GM12875 (cell line): ENCODE results near the gene ZNF273.

Experiments
- H3K4me3 ChIP-seq: one replicate; pipeline ENCODE4 v1.5.1; 2011; ENCODE audit warnings: low read depth, low read length, control low read depth
- TF ChIP-seq, protein P1 (sequence below): IDR thresholded peaks from 2 replicates; pipeline ENCODE4 v1.5.1; 2011; ENCODE audit warnings: low read depth, mild to moderate bottlenecking, control low read depth, inconsistent platforms, low read length, moderate library complexity, borderline replicate concordance; ENCODE audit not compliant: insufficient read depth

ZNF273 gene

DNA sequence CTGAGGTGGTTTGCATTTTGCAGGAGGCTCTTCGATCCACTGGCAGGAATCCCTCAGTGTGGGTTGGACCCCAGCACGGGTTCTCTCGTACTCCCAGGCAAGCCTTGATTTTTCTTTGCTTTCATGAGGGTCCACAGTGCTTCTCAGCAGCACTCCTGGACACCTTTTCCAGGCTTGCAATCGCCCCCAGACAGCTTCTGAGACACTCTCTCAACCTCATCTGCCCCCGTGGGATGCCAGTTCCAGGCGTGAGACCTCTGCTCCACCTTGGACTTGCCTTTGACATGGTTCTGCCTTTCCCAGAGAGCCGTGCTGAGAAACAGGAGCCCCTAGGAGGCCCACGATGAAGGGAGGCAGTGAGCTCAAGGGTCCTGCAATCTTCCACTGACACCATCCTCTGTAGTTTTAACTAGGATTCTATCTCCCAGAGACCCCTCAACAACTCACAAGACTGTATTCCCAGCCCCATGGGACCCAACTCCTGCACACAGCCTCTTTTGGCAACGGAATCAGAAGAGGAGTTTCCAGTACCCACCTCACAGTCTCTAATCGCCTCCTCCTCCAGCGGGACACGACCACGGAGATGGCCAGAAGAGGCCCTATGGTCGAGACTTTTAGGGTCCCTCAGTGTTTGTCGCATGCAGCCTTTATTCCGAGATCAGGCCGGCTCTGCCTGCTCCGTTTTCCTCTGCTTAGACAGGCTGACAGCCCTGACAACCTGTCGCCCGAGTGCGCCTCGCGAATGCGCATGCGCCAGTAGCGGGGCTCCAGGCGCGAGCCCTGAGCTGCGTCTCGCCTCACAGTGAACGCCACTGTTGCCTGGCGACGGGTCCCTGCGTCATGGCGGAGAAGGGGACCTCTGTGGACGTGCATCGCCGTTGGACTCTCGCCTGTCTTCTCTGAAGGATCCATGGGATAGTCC lies 26.0 kb upstream of the ZNF273 start:
- TF ChIP-seq, protein P1, sequence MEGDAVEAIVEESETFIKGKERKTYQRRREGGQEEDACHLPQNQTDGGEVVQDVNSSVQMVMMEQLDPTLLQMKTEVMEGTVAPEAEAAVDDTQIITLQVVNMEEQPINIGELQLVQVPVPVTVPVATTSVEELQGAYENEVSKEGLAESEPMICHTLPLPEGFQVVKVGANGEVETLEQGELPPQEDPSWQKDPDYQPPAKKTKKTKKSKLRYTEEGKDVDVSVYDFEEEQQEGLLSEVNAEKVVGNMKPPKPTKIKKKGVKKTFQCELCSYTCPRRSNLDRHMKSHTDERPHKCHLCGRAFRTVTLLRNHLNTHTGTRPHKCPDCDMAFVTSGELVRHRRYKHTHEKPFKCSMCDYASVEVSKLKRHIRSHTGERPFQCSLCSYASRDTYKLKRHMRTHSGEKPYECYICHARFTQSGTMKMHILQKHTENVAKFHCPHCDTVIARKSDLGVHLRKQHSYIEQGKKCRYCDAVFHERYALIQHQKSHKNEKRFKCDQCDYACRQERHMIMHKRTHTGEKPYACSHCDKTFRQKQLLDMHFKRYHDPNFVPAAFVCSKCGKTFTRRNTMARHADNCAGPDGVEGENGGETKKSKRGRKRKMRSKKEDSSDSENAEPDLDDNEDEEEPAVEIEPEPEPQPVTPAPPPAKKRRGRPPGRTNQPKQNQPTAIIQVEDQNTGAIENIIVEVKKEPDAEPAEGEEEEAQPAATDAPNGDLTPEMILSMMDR = no peak
- H3K4me3 ChIP-seq = no peak overlapping the region

DNA sequence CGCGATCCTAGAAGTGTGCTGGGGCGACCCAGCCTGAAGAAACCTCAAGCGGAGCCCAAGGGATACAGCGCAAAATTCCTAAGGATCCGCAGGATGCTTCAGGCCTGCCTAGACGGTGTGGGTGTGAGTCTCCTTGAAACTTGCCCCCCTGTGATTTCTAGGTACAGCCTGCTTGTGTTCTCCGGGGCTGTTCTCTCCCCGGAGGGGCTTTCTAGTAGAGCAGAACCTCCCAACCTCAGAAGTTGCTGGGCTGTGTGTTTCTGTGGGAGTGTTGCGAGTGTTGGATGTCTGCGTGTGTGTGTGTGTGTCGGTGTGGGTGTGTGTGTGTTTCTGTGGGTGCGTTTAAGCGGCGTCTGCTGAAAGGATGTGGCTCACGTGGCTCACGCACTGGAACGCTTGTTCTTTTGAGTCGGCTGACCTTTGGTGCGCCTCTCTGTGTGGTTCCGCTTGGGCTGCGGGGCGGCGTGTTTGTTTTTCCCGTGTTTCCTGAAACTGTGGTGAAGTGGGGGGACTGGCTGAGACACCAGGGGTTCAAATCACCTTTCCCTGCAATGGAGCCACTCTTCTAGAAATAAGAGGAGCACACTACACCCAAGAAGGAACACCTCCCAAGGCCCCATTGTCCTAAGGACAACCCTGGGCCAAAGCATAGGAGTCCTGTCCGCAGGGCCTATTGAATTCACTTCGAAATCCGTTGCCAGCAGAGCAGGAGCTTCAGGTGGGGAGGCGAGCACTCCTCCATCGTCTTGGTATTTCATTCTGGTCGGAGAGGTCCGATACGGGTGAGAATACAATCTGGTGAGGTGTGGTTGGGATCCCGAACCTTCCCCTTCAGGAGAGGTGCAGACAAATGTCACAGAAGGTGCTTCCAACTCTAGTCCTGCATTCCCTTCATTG lies 25.1 kb upstream of the ZNF273 start:
- no peak overlapping the region for H3K4me3 ChIP-seq
- TF ChIP-seq, protein P1 = no peak

DNA sequence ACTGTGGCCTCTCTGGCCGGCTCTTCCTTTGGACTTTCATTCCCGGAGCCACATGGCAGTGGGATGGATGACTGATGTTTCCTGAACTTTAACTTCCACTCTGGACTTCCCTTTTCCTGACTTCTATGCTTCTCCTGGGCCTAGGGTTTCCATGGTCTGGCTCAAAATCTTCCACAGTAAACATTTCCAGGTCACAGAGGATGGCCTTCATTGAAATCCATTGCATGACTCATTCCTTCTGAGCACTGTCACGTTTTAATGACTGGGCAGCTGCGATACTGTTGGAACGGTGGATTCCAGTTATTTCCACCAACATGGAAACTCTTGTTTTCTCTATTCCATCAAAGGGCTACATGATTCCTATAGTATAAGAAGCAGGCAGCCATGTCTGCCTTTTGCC lies 24.4 kb upstream of the ZNF273 start:
- TF ChIP-seq, protein P1 = no peak
- H3K4me3 ChIP-seq = no peak overlapping the region

DNA sequence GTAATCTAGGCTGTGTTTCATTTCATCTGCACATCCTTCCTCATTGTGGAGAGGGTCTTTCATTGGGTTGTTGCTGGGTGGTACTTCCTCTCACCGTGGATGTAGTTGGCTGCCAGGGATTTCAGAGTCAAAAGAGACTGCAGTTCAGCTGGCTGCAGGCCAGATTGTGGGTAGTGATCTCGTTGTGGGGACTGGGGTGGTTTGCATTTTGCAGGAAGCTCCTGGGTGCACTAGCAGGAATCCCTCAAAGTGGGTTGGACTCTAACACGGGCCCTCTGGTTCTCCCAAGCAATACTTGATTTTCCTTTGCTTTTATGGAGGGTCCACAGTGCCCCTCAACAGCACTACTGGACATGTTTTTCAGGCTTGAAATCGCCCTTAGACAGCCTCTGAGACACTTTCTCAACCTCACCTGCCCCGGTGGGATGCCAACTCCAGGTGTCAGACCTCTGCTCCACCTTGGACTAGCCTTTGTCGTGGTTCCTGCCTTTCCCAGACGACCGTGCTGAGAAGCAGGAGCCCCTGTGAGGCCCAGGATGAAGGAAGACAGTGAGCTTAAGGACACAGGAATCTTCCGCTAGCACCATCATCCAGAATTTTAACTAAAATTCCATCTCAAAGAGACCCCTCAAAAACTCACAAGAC lies 23.9 kb upstream of the ZNF273 start:
- H3K4me3 ChIP-seq = no peak overlapping the region
- TF ChIP-seq, protein P1 = no peak

DNA sequence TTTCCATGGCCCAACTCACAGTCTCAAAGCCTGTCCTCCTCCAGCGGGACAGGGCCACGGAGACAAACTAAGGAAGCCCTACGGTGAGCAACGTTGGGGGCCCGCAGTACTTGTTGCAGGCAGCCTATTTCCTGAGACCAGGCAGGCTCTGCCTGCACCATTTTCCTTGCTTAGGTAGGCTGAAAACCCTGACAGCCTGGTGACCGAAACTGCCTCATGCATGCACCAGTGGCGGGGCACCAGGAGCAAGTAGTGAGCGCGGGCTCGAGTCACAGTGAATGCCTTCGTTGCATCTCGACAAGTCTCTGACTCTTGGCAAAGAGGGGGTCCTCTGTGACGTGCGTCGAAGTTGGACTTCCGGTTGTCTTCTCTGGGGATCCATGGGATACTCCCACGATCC lies 23.3 kb upstream of the ZNF273 start:
- TF ChIP-seq, protein P1 = no peak

DNA sequence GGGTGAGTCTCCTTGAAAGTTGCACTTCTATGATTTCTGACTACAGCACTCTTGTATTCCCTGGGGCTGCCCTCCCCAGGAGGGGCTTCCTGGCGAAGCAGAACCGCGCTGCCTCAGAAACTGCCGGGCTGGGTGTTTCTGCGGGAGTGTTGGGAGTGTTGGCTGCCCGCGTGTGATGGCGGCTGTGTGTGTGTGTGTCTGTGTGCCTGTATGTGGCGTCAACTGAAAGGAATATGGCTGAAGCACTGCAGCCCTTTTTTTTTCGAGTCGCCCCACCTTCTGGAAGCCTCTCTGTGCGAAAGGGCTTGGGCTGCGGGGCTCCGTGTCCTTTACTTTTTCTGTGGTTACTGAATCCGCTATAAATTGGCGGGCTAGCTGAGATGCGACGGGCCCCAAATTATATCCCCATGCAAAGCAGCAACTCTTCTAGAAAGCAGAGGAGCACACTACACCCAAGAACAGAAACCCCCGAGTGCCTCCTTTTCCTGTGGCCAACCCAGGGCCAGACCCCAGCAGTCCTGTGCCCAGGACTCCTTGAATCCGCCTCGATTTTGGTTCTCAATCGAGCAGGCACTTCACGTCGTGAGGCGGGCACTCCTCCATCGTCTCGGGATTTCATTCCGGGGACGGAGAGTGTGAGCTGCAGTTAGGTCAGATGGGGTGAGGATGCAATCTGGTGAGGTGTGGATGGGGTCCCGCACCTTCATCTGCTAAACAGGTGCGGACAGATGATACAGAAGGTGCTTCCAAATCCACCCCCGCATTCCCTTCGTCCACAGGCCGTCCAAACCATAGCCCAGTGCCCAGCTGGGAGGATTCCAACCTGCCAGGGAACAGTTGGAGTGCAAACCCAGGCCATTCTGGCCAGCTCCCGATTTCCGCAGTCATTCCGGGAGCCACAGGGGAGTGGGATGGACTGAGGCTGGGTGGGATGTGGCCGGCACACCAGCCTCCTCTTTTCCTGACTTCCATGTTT lies 22.5 kb upstream of the ZNF273 start:
- TF ChIP-seq, protein P1 = no peak
- H3K4me3 ChIP-seq = no peak overlapping the region

More for the DNA sequence above, 23.3 kb upstream of the ZNF273 start:
- H3K4me3 ChIP-seq = no peak overlapping the region
